ENCODE results near the gene MYOM1.

MYOM1 gene

GRCh38 chr18:3250237-3251107 is 30.7 kb upstream of the MYOM1 start:
- DNase-seq (ENCODE audit: low read depth in 4 of 4, low spot score in 1 of 4) = no peak

GRCh38 chr18:3248658-3249359 is 29.0 kb upstream of the MYOM1 start:
- DNase-seq (ENCODE audit: low read depth in 4 of 4, low spot score in 1 of 4) = no peak

- no peak for DNase-seq (ENCODE audit: low read depth in 4 of 4, low spot score in 1 of 4)
Measured at GRCh38 chr18:3248062-3248657, 28.4 kb upstream of the MYOM1 start.

GRCh38 chr18:3247240-3248061 is 27.7 kb upstream of the MYOM1 start, which contains the start of gene MYL12A:
TSS of gene MYL12A (plus strand) at chr18:3247801. CDS start at chr18:3253248, 5,447 bp downstream.
- peak; percentile 83 to 98 (median 88) for DNase-seq (ENCODE audit: low read depth in 4 of 4, low spot score in 1 of 4)

- DNase-seq (ENCODE audit: low read depth in 4 of 4, low spot score in 1 of 4) = no peak
Measured at GRCh38 chr18:3246635-3247239, 27.0 kb upstream of the MYOM1 start.

GRCh38 chr18:3245853-3246634 is 26.3 kb upstream of the MYOM1 start:
- DNase-seq (ENCODE audit: low read depth in 4 of 4, low spot score in 1 of 4) = peak in 3 of 4 experiments; percentile 53 to 78 (median 69)

GRCh38 chr18:3245185-3245564 is 25.4 kb upstream of the MYOM1 start:
- DNase-seq (ENCODE audit: low read depth in 4 of 4, low spot score in 1 of 4) = no peak

- DNase-seq (ENCODE audit: low read depth in 4 of 4, low spot score in 1 of 4) = no peak
Measured at GRCh38 chr18:3238742-3239141, 19.0 kb upstream of the MYOM1 start.

GRCh38 chr18:3236470-3236869 is 16.7 kb upstream of the MYOM1 start:
- no peak for DNase-seq (ENCODE audit: low read depth in 4 of 4, low spot score in 1 of 4)

- DNase-seq (ENCODE audit: low read depth in 4 of 4, low spot score in 1 of 4) = no peak
Measured at GRCh38 chr18:3235846-3236245, 16.1 kb upstream of the MYOM1 start.

GRCh38 chr18:3234457-3234856 is 14.7 kb upstream of the MYOM1 start:
- DNase-seq (ENCODE audit: low read depth in 4 of 4, low spot score in 1 of 4) = no peak

- DNase-seq (ENCODE audit: low read depth in 4 of 4, low spot score in 1 of 4) = no peak
Measured at GRCh38 chr18:3233433-3234168, 13.8 kb upstream of the MYOM1 start.

GRCh38 chr18:3233004-3233403 is 13.2 kb upstream of the MYOM1 start:
- no peak for DNase-seq (ENCODE audit: low read depth in 4 of 4, low spot score in 1 of 4)

- no peak for DNase-seq (ENCODE audit: low read depth in 4 of 4, low spot score in 1 of 4)
Measured at GRCh38 chr18:3230401-3231334, 10.9 kb upstream of the MYOM1 start.

- DNase-seq (ENCODE audit: low read depth in 4 of 4, low spot score in 1 of 4) = no peak
Measured at GRCh38 chr18:3226048-3226447, 6.3 kb upstream of the MYOM1 start.

- no peak for DNase-seq (ENCODE audit: low read depth in 4 of 4, low spot score in 1 of 4)
Measured at GRCh38 chr18:3225588-3225987, 5.8 kb upstream of the MYOM1 start.

GRCh38 chr18:3224223-3224622 is 4.5 kb upstream of the MYOM1 start:
- no peak for DNase-seq (ENCODE audit: low read depth in 4 of 4, low spot score in 1 of 4)

- no peak for DNase-seq (ENCODE audit: low read depth in 4 of 4, low spot score in 1 of 4)
Measured at GRCh38 chr18:3223356-3223755, 3.6 kb upstream of the MYOM1 start.
